WTC11 (cell line): ENCODE results near the gene HIKESHI. TPM values are rescaled to one million over a fixed set of nuclear protein-coding genes. Genes with fewer than 3 reads are reported as not detected.

Experiments used
- ATAC-seq: fragments of 200-7000 bp; cut with Tn5 transposase; 2 replicates; pipeline ENCODE4 v1.10.0; 2021; ENCODE audit warnings: mild to moderate bottlenecking, moderate library complexity
- CTCF ChIA-PET: fragments of 300-600 bp; sonication (Branson Sonifier 250); formaldehyde crosslinking; loops from one replicate; lab custom pipeline; 2021; ENCODE audit warnings: antibody characterized with exemption; lab: Charles Lee
- POLR2A ChIA-PET: fragments of 350-600 bp; sonication (Branson Sonifier 250); formaldehyde crosslinking; loops from one replicate; lab custom pipeline; 2021; ENCODE audit warnings: antibody characterized with exemption; lab: Charles Lee
- DNase-seq: peaks from one replicate; pipeline ENCODE4 v3.0.0; 2021; ENCODE audit warnings: low spot score
- H3K27ac Mint-ChIP-seq: 2 replicates; pipeline ENCODE4 v1.8.0; 2021; ENCODE audit warnings: mixed read lengths
- H3K27me3 Mint-ChIP-seq: 2 replicates; pipeline ENCODE4 v1.8.0; 2021; ENCODE audit warnings: low read depth, mild to moderate bottlenecking, moderate library complexity, mixed read lengths
- H3K36me3 Mint-ChIP-seq: 2 replicates; pipeline ENCODE4 v1.8.0; 2021; ENCODE audit warnings: mixed read lengths
- H3K4me1 Mint-ChIP-seq: 2 replicates; pipeline ENCODE4 v1.8.0; 2022; ENCODE audit warnings: mixed read lengths
- H3K4me3 Mint-ChIP-seq: 2 replicates; pipeline ENCODE4 v1.8.0; 2021; ENCODE audit warnings: mild to moderate bottlenecking, moderate library complexity, mixed read lengths
- H3K9me3 Mint-ChIP-seq: 2 replicates; pipeline ENCODE4 v1.8.0; 2021; ENCODE audit warnings: mixed read lengths
- CDX4 ChIP-seq: fragments of 250-450 bp; sonication (Bioruptor Pico); IDR thresholded peaks from 2 replicates; pipeline ENCODE4 v1.9.0; 2021; ENCODE audit warnings: moderate library complexity, mild to moderate bottlenecking, inconsistent platforms, borderline replicate concordance
- CREM ChIP-seq: sonication (generic); formaldehyde crosslinking; IDR thresholded peaks from 2 replicates; pipeline ENCODE4 v1.8.1; 2022; ENCODE audit warnings: mild to moderate bottlenecking, missing genetic modification reagents, moderate library complexity
- ESRRA ChIP-seq: sonication (generic); formaldehyde crosslinking; IDR thresholded peaks from 2 replicates; pipeline ENCODE4 v1.8.1; 2022; ENCODE audit warnings: mild to moderate bottlenecking, missing genetic modification reagents, borderline replicate concordance
- IRF1 ChIP-seq: sonication (generic); formaldehyde crosslinking; IDR thresholded peaks from 2 replicates; pipeline ENCODE4 v1.8.0; 2023; ENCODE audit warnings: missing genetic modification reagents
- JUN ChIP-seq: sonication (generic); formaldehyde crosslinking; IDR thresholded peaks from 2 replicates; pipeline ENCODE4 v1.8.0; 2023; ENCODE audit warnings: mild to moderate bottlenecking, missing genetic modification reagents
- KAT7 ChIP-seq: sonication (generic); formaldehyde crosslinking; IDR thresholded peaks from 2 replicates; pipeline ENCODE4 v1.8.1; 2023; ENCODE audit warnings: missing genetic modification reagents, mild to moderate bottlenecking, borderline replicate concordance
- MXD4 ChIP-seq: fragments of 250-450 bp; sonication (Bioruptor Pico); IDR thresholded peaks from 2 replicates; pipeline ENCODE4 v1.8.0; 2021; ENCODE audit warnings: mild to moderate bottlenecking, moderate library complexity, borderline replicate concordance
- MYBL2 ChIP-seq: sonication (generic); formaldehyde crosslinking; IDR thresholded peaks from 2 replicates; pipeline ENCODE4 v1.8.1; 2023; ENCODE audit warnings: mild to moderate bottlenecking, moderate library complexity, missing genetic modification reagents
- NFATC4 ChIP-seq: fragments of 250-450 bp; sonication (Bioruptor Pico); IDR thresholded peaks from 2 replicates; pipeline ENCODE4 v1.9.0; 2021; ENCODE audit warnings: mild to moderate bottlenecking
- NFE2L1 ChIP-seq: sonication (generic); formaldehyde crosslinking; IDR thresholded peaks from 2 replicates; pipeline ENCODE4 v1.8.1; 2023; ENCODE audit warnings: missing genetic modification reagents
- NR2C2 ChIP-seq: sonication (generic); formaldehyde crosslinking; IDR thresholded peaks from 2 replicates; pipeline ENCODE4 v1.8.0; 2022; ENCODE audit warnings: mild to moderate bottlenecking, missing genetic modification reagents
- OVOL2 ChIP-seq: fragments of 250-450 bp; sonication (Bioruptor Pico); IDR thresholded peaks from 2 replicates; pipeline ENCODE4 v1.9.0; 2021; ENCODE audit warnings: mild to moderate bottlenecking, borderline replicate concordance
- TEAD1 ChIP-seq: sonication (generic); formaldehyde crosslinking; IDR thresholded peaks from 2 replicates; pipeline ENCODE4 v1.8.0; 2022; ENCODE audit warnings: mild to moderate bottlenecking, missing genetic modification reagents
- USF2 ChIP-seq: sonication (generic); formaldehyde crosslinking; IDR thresholded peaks from 2 replicates; pipeline ENCODE4 v1.8.1; 2023; ENCODE audit warnings: mild to moderate bottlenecking, missing genetic modification reagents, moderate library complexity
- ZBTB21 ChIP-seq: sonication (generic); formaldehyde crosslinking; IDR thresholded peaks from 2 replicates; pipeline ENCODE4 v1.8.1; 2023; ENCODE audit warnings: mild to moderate bottlenecking, missing genetic modification reagents, borderline replicate concordance
- ZNF232 ChIP-seq: sonication (generic); formaldehyde crosslinking; IDR thresholded peaks from 2 replicates; pipeline ENCODE4 v1.8.0; 2022; ENCODE audit warnings: mild to moderate bottlenecking, missing genetic modification reagents
- ZNF512 ChIP-seq: sonication (generic); formaldehyde crosslinking; IDR thresholded peaks from 2 replicates; pipeline ENCODE4 v1.8.1; 2022; ENCODE audit warnings: missing genetic modification reagents, borderline replicate concordance
- total RNA-seq: library from RNA; stranded (reverse); gene quantifications from 3 replicates; pipeline ENCODE4 v1.2.3, GENCODE V29; 2021
- TF ChIP-seq, protein P1 (sequence below): sonication (generic); formaldehyde crosslinking; IDR thresholded peaks from 2 replicates; pipeline ENCODE4 v1.8.1; 2023; ENCODE audit warnings: mild to moderate bottlenecking, missing genetic modification reagents
- TF ChIP-seq, protein P2 (sequence below): fragments of 250-450 bp; sonication (Bioruptor Pico); IDR thresholded peaks from 2 replicates; pipeline ENCODE4 v1.8.0; 2021; ENCODE audit warnings: mild to moderate bottlenecking
- TF ChIP-seq, protein P3 (sequence below): sonication (generic); formaldehyde crosslinking; IDR thresholded peaks from 2 replicates; pipeline ENCODE4 v1.8.1; 2023; ENCODE audit warnings: mild to moderate bottlenecking, missing genetic modification reagents, borderline replicate concordance
- TF ChIP-seq, protein P4 (sequence below): sonication (generic); formaldehyde crosslinking; IDR thresholded peaks from 2 replicates; pipeline ENCODE4 v1.8.0; 2022; ENCODE audit warnings: mild to moderate bottlenecking, missing genetic modification reagents
- TF ChIP-seq, protein P5 (sequence below): sonication (generic); formaldehyde crosslinking; IDR thresholded peaks from 2 replicates; pipeline ENCODE4 v1.8.1; 2022; ENCODE audit warnings: low read depth, missing genetic modification reagents, borderline replicate concordance

Gene HIKESHI
- total RNA-seq, 1 experiment from 2014 or later = 48.3 TPM

- TF ChIP-seq, protein P1, sequence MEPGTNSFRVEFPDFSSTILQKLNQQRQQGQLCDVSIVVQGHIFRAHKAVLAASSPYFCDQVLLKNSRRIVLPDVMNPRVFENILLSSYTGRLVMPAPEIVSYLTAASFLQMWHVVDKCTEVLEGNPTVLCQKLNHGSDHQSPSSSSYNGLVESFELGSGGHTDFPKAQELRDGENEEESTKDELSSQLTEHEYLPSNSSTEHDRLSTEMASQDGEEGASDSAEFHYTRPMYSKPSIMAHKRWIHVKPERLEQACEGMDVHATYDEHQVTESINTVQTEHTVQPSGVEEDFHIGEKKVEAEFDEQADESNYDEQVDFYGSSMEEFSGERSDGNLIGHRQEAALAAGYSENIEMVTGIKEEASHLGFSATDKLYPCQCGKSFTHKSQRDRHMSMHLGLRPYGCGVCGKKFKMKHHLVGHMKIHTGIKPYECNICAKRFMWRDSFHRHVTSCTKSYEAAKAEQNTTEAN (CRISPR knock-in tag) = no peak
- no peak for TF ChIP-seq KAT7
- no peak for TF ChIP-seq CREM (CRISPR knock-in tag)
- no peak for TF ChIP-seq ESRRA (CRISPR knock-in tag)
- no peak for TF ChIP-seq ZNF232 (CRISPR knock-in tag)
These were observed 63.5 kb downstream of the HIKESHI start (continued) for GRCh38 chr11:86365546-86365945.

DNA sequence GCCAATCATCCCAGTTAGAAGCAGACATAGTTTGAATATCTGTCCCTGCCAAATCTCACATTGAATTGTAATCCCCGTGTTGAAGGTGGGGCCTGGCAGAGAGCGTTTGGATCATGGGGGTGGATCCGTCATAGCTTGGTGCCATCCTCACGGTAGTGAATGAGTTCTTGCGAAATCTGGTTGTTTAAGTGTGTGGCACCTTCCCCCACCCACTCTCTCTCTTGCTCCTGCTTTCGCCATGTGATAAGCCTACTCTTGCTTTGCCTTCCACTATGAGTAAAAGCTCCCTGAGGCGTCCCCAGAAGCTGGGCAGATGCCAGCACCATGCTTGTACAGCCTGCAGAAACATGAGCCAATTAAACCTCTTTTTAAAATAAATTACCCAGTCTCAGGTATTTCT is 67.6 kb downstream of the HIKESHI start:
- Mint-ChIP-seq H3K4me3 (no peak overlapping the region), H3K4me1 (peaks cover 7% of the 10 kb centered on the region), H3K36me3 (0 out of 2 replicates have a peak, but pooled peaks cover 2% of the 10 kb centered on the region), H3K9me3 (peaks cover 18% of the 10 kb centered on the region), H3K27me3 (0 out of 2 replicates have a peak, but pooled peaks cover under 1% of the 10 kb centered on the region), H3K27ac (no peak overlapping the region)
- TF ChIP-seq MYBL2 (CRISPR knock-in tag) (no peak), USF2 (CRISPR knock-in tag) (no peak), IRF1 (CRISPR knock-in tag) (no peak), JUN (CRISPR knock-in tag) (no peak), OVOL2 (no peak), TEAD1 (CRISPR knock-in tag) (no peak), NFATC4 (CRISPR knock-in tag) (no peak), ZBTB21 (CRISPR knock-in tag) (no peak), NFE2L1 (CRISPR knock-in tag) (no peak), NR2C2 (CRISPR knock-in tag) (no peak), CDX4 (CRISPR knock-in tag) (no peak), ZNF512 (CRISPR knock-in tag) (no peak), MXD4 (CRISPR knock-in tag) (no peak)
- TF ChIP-seq, protein P2, sequence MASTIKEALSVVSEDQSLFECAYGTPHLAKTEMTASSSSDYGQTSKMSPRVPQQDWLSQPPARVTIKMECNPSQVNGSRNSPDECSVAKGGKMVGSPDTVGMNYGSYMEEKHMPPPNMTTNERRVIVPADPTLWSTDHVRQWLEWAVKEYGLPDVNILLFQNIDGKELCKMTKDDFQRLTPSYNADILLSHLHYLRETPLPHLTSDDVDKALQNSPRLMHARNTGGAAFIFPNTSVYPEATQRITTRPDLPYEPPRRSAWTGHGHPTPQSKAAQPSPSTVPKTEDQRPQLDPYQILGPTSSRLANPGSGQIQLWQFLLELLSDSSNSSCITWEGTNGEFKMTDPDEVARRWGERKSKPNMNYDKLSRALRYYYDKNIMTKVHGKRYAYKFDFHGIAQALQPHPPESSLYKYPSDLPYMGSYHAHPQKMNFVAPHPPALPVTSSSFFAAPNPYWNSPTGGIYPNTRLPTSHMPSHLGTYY (CRISPR knock-in tag) = no peak
- TF ChIP-seq, protein P3, sequence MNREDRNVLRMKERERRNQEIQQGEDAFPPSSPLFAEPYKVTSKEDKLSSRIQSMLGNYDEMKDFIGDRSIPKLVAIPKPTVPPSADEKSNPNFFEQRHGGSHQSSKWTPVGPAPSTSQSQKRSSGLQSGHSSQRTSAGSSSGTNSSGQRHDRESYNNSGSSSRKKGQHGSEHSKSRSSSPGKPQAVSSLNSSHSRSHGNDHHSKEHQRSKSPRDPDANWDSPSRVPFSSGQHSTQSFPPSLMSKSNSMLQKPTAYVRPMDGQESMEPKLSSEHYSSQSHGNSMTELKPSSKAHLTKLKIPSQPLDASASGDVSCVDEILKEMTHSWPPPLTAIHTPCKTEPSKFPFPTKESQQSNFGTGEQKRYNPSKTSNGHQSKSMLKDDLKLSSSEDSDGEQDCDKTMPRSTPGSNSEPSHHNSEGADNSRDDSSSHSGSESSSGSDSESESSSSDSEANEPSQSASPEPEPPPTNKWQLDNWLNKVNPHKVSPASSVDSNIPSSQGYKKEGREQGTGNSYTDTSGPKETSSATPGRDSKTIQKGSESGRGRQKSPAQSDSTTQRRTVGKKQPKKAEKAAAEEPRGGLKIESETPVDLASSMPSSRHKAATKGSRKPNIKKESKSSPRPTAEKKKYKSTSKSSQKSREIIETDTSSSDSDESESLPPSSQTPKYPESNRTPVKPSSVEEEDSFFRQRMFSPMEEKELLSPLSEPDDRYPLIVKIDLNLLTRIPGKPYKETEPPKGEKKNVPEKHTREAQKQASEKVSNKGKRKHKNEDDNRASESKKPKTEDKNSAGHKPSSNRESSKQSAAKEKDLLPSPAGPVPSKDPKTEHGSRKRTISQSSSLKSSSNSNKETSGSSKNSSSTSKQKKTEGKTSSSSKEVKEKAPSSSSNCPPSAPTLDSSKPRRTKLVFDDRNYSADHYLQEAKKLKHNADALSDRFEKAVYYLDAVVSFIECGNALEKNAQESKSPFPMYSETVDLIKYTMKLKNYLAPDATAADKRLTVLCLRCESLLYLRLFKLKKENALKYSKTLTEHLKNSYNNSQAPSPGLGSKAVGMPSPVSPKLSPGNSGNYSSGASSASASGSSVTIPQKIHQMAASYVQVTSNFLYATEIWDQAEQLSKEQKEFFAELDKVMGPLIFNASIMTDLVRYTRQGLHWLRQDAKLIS (CRISPR knock-in tag) = no peak
- TF ChIP-seq, protein P4, sequence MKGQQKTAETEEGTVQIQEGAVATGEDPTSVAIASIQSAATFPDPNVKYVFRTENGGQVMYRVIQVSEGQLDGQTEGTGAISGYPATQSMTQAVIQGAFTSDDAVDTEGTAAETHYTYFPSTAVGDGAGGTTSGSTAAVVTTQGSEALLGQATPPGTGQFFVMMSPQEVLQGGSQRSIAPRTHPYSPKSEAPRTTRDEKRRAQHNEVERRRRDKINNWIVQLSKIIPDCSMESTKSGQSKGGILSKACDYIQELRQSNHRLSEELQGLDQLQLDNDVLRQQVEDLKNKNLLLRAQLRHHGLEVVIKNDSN = no peak
- TF ChIP-seq, protein P5, sequence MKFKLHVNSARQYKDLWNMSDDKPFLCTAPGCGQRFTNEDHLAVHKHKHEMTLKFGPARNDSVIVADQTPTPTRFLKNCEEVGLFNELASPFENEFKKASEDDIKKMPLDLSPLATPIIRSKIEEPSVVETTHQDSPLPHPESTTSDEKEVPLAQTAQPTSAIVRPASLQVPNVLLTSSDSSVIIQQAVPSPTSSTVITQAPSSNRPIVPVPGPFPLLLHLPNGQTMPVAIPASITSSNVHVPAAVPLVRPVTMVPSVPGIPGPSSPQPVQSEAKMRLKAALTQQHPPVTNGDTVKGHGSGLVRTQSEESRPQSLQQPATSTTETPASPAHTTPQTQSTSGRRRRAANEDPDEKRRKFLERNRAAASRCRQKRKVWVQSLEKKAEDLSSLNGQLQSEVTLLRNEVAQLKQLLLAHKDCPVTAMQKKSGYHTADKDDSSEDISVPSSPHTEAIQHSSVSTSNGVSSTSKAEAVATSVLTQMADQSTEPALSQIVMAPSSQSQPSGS (CRISPR knock-in tag) = no peak
- ChIA-PET CTCF (interaction anchor here (0.9 kb wide), 1 partner anchor 9 kb away, joined by 6 read pairs; no protein-coding TSS in a partner anchor), POLR2A (no interaction called here)
- no peak for DNase-seq
- ATAC-seq = no peak
